Inflammatory macrophage treated with lipopolysaccharide for 4 hours (primary cell): ENCODE data around the gene AGAP2.
"Not testable (repeated sequence)": the region's sequence is repeated elsewhere in the genome, so short reads cannot be mapped to it uniquely, and the experiment has no call there.

ENCODE experiments used
- DNase-seq: peaks from one replicate; pipeline ENCODE4 v3.0.0-alpha.2; 2020

AGAP2 gene

DNA sequence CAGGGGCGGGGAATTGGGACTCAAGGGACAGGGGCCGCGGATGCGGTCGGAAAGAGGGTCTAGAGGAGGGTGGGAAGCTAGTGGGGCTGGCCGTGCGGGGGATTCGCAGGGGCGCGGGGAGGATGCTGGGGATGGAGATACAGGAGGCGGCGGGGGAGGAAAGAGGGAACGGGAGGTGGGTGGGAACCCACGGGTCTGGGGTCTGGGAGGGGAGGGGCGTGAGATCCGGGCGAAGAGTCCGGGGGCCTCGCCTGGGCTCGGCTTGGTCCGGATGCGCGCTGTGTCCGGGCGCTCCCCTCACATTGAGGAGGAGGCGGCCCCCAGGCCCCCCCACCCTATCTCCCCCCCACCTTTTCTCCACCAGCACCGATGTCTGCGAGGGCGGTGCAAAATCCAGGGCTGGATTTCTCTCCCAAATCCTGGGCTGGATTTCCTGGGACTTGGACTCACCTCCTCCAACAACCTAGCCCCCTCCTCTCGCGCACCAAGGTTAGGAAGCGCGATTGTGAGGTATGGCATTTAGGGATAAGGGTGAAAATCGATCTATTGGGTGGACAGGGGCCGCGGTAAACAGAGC lies at the start of gene AGAP2:
AGAP2 (minus strand) TSS at position 82 of the 577 bp plus-strand sequence. CDS start 496 bp downstream, outside the sequence.
- DNase-seq = no peak

DNA sequence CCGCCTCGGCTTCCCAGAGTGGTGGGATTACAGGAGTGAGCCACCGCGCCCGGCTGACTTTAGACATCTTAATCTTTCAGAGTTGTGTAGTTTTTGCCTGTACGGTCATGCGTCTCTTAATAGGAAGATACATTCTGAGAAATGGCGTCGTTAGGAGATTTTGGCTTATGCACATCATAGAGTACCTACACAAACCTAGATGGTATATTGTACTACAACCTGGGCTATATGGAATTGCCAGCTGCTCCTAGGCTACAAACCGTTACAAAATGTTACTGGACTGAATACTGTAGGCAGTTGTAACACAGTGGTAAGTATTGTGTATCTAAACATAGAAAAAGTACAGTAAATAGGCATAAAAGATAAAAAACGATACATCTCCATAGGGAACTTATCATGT lies 45.3 kb upstream of the AGAP2 start:
- DNase-seq = no peak

DNA sequence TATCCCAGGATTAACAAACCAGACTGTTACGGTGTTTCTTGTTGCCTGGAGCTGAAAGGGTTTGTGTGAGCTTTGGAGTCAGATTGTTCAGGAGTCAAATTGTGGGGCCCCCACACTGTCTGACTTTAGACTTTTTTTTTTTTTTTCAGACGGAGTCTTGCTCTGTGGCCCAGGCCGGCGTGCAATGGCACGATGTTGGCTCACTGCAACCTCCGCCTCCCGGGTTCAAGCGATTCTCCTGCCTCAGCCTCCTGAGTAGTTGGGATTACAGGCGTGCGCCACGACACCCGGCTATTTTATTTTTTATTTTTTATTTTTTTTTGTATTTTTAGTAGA lies 44.9 kb upstream of the AGAP2 start:
- no peak for DNase-seq

DNA sequence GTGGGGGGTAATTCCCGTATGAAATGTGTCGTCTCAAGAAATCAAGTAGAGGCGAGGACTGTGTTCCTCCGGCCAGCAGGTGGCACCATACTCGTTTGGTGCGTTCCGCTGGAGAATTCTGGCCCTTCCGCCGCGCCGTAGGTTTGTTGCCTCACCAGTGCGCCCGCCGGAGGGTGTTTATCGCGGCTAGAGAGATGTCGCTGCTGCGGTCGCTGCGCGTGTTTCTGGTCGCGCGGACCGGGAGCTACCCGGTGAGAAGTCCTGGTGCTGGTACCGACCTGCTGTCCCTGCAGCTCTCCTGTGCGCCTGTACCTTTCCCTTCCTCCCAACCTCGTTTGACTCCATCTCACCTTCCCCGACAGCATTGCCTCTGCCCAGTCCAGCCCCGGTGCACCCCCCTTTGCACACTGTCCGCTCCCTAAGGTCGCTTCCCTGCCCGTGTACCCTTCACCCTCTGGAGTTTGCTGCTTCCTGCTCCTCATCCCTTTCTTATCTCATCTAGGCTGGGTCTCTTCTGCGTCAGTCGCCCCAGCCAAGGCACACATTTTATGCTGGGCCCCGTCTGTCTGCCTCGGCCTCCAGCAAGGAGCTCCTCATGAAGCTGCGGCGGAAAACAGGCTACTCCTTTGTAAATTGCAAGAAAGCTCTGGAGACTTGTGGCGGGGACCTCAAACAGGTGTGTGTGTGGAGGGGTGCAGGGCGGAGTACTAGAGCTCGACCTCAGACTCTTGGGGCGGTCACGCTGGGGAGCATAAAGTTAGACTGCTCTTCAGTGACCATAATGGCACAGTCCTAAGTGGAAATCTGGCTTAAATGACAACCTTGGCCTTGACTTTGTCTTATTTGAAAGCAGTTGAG lies 44.3 kb upstream of the AGAP2 start, which contains the start of gene TSFM:
TSFM (plus strand) TSS at position 180 of the 858 bp plus-strand sequence; CDS start at position 195, 15 bp downstream.
- peak; percentile 94 for DNase-seq

DNA sequence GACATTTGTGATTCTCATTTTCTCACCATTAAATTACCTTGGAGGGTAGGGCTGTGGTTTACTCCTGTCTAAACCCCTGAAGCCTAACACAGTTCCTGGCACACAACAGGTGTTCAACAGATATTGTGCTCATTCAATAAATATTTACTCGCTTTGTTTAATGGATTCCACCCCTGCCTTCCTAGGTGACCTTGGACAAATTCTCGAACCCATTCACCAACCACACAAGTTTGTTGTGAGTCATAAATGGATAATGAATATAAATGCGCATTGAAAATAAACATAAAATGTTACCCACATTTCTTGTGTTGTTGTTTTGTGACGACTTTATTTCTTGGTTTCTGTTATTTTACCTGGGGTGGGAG lies 43.7 kb upstream of the AGAP2 start:
- DNase-seq = no peak

DNA sequence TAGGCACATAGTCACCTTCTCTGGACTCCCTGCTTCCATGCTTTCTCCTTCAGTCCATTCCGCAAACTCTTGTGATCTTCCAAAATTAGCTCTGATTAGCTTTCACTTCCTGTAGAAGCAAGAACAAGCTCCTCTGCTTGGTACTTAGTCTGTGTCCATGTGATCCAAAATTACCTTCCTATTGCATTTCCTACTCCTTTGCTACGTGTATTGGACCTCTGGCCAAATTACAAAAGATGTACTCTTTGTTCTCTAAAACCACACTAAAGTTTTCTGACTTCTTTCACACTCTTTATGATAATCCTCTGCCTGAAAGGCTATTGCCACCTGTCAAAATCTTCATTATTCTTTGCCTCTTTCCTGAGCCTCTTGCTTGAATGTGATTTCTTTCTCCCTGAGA lies 43.3 kb upstream of the AGAP2 start:
- peak; percentile 38 for DNase-seq

DNA sequence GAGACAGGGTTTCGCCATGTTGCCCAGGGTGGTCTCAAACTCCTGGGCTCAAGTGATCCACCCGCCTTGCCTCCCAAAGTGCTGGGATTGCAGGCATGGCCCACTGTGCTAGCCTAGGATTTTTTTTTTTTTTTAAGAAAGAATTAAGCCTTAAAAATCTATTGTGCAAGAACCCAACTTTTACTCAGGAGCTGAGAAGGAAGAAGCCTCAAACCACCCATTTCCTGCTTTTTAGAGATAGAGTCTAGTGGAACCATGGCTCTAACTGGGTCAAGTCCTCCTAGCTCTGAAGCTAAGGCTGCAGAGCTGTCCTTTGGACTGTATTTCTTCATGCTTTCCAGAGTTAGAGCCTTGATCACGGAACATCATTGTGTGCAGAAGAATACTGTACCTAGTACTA lies 42.7 kb upstream of the AGAP2 start:
- DNase-seq = peak; percentile 60

DNA sequence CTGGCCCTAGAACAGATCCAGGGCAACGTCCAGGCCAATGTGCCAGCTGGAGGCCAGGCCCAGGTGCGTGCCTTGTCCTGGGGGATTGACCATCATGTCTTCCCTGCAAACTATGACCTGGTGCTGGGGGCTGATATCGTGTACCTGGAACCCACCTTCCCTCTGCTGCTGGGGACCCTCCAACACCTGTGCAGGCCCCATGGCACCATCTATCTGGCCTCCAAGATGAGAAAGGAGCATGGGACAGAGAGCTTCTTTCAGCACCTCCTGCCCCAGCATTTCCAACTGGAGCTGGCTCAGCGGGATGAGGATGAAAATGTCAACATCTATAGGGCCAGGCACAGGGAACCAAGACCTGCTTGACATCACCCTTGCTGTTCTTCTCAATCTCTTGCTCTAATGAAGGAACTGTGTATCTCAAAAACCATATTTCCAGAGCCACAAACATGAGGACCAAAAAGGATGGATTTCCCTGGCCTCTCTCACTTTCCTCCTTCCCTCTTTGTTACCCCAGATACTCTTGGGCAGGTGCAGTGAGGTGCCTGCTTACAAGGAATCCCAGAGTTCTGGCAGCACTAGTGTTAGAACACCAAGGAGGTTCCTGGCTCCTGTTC lies 41.8 kb upstream of the AGAP2 start:
- DNase-seq = no peak

DNA sequence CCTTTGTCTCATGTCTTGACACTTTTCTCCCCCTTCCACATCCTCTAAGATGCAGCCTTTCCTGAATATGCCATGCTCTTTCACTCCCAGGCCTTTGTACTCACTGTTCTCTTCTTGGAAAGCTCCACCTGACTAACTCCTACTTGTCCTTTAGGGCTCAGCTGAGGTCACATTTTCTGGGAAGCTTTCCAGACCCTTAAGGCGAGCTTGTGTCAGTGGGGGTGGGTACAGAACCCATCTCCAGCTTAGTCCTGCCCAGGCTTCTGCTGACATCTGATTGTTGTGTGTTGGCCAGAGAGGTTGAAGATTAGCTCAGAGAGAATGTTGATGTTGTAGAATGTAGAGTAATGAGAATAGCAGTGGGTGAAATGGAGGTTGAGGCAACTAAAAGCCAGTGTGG lies 41.2 kb upstream of the AGAP2 start:
- DNase-seq = no peak

DNA sequence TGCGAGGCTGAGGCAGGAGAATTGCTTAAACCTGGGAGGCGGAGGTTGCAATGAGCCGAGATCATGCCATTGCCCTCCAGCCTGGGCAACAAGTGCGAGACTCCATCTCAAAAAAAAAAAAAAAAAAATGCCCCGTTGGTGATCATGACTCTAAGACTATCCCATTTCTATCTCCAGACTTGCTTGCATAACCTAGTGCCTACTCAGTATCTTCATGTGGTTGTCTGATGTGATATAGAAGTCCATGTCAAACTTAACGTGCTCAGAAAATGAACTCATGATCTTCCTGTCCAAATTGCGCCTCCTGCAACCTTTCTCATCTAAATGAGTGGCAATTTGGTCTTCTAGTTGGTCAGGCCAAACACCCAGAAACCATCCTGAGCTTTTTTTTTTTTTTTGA lies 39.4 kb upstream of the AGAP2 start:
- DNase-seq = peak; percentile 59

DNA sequence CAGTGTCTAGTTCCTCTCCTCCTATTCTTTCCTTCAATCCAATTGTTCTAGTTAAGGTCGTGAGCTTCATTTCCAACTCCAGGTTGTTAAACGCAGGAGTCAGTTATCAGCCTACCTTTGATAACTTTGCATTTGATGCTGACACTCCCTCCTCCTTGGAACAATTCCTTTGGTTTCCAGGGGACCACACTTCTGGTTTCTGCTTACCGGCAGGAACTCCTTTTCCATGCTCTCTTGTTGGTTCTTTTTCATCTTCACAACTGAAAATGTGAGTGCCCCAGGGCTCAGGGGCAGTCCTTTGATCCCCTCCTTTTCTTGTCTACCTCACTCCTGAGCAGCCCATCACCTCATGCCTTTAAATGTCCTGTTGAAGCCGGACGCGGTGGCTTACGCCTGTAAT lies 38.8 kb upstream of the AGAP2 start:
- no peak for DNase-seq

DNA sequence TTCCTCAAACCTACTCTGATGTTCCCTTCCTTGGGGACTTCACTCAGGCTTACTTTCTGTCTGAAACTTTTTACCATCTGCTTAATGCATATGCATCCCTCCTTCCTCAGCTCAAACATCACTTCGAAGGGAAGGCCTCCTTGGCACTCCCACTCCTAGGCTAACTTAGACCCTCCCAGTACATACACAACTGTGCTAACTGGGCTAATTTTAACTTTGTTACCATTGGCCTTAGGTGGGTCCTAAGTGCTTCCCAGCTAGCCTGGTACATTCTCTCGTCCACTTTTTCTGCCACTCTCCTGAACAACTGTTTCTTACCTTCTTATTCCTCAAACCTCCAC lies 37.7 kb upstream of the AGAP2 start:
- no peak for DNase-seq

DNA sequence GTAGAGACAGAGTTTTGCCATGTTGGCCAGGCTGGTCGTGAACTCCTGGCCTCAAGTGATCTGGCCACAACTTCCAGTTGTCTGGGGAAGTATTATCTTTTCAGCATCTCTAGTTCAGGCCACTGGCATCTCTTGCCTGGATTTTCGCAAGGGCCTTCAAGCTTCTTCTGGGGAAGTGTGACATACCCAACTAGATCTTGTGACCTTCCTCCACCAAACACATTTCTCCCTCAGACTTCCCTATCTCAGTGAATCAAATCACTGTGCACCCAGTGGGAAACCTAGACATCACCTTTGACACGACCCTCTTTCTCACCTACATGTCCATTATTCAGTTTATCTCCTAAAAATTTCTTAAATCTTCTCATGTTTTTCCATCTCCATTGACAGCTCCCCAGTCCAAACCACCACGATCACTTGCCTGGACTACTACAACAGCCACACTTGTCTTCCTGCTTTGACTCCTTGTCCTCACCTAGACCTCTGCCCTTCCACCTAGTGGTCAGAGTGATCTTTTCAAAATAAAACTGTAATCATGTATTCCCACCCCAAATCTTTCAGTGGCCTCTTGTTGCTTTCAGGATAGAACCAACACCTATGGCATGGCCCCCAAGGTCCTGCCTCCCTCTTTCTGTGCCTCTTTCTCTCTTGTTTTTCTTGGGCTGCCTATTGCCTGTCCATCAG lies 37.2 kb upstream of the AGAP2 start:
- peak; percentile 86 for DNase-seq

DNA sequence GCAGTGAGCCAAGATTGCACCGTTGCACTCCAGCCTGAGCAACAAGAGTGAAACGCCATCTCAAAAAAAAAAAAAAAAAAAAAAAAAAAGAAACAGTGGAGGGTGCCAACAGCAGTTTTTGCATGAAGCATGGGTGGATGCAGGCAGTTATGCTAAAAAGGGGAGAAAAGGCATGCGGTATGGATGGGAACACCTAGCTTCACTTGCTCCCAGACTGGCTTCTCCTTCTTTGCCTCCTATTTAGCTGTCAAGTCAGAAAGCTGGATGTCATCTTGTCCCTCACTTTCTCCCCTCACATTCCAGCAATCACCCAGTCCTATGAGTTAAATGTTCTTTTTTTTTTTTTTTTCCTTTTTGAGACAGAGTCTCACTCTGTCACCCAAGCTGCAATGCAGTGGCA lies 36.5 kb upstream of the AGAP2 start:
- DNase-seq = no peak

DNA sequence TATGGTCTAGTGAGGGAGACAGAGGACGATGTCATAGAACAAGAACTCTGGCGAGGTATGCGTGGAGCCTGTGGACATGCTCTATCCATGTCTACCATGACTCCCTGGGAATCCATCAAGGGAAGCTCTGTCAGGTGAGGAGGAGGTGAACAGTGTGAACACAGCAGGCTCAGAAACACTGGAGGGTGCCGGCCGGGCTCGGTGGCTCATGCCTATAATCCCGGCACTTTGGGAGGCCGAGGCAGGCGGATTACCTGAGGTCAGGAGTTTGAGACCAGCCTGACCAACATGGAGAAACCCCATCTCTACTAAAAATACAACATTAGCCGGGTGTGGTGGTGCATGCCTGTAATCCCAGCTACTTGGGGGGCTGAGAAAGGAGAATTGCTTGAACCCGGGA lies 36.1 kb upstream of the AGAP2 start:
- DNase-seq = not testable (repeated sequence)

DNA sequence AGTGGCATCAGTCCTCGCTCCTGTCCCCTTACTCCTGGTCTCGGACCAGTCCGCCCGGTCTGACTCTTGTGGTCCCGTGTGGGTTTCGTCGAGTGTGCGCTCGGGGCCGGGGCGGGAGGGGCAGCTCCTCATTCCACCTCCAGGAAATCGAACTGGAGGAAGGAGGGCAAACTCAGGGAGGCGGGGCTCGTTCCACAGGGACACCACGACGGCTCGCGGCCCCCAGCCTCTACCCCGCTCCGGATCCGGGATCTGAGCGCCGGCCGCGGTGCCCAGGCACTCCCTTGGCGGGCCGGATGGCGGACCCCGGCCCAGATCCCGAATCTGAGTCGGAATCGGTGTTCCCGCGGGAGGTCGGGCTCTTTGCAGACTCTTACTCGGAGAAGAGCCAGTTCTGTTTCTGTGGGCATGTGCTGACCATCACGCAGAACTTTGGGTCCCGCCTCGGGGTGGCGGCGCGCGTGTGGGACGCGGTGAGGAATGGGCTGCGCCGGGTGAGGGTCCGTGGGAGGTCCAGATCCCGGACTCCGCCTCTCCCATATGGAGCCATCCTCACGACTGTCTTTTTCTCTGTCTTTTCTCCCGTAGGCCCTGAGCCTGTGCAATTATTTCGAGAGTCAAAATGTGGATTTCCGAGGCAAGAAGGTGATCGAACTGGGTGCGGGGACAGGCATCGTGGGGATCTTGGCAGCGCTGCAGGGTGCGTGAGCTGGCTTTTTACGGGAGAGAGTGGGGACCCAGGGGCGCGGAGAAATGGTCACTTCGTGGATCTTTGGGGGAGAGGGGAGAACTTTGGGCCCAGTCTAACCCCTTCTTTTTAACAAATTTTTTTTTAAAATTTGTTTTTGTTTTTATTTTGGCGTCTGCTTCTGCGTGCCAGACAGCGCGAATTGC lies 34.1 kb upstream of the AGAP2 start, which contains the start of gene EEF1AKMT3:
EEF1AKMT3 (plus strand) TSS at position 186 of the 894 bp plus-strand sequence; CDS start at position 297, 111 bp downstream.
- DNase-seq = peak; percentile 71

DNA sequence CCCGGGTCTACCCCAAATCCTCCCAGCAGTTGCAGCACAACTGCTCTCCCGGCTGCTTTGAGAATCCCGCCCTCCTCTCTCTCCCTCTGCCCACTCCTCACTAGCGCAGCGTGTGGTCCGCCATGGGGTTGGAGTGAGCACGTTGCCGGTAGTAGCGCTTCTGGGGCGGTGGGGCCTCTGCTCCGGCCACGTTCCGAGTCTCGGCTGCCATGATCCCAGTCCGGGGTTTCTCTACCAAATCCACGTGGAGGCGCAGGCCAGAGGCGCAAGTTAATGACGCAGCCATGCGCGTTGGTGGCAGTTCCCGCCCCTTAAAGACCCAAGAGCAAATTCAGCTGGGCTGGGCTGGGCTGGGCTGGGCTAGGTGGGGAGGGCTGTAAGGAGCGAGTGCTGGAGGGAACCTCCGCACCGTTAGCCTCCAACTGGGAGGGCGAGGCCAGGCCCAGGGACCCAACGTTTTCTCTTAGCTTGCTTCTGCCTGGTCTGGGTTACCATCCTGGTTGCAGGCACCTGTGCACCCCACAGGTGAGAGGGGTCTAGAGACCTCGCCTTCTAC lies 33.4 kb upstream of the AGAP2 start, which contains the start of gene METTL1:
METTL1 (minus strand) TSS at position 233 of the 556 bp plus-strand sequence; CDS start at position 211, 22 bp downstream.
- DNase-seq = peak; percentile 97

DNA sequence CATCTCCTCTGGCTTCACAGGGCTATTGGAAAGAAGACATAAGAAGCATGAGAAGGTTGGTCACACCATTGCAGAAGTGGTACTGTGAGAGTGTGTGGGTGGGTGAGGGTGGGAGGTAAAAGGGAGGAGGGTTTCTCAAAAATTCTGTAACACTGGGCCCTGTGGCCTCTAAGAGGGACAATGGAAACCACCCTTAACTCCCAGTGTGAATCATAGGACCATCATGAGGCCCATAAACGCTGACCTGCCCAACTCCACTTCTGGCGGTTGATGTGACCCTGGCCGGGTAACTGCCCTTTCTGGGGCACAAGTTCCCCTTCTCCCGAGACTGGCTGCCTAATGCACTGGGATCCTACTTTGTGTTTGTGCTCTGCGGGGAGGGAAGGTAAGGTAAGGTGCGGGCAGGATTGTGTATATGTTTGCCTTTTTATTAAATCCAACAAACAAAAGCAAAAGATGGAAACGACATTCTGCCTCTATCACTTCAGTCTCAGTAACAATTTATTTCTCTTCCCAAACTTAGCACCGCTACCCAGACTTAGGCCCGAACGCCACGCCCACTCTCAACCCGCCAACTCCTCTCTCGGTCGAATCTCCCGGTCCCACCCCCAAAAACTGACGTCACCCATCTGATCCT lies 32.8 kb upstream of the AGAP2 start:
- DNase-seq = peak; percentile 98

DNA sequence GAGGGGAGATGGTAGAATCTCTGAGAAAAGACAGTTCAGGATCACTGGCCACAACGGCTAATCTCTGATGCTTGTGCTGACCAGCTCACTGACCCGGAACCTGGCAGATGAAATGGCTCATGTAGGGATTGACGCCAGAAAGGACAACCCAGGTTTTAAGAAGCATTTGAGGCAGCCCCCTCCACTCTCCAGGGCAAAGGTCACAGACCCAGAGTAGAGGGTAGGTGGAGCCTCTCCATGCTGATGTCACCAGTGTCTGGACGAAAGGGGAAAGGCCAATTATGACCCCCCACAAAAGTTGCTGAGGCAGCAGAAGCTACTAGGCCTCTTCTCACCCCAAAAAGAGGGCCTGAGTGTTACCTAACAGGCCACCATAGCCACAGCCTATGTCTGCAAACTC lies 32.2 kb upstream of the AGAP2 start:
- peak; percentile 57 for DNase-seq

DNA sequence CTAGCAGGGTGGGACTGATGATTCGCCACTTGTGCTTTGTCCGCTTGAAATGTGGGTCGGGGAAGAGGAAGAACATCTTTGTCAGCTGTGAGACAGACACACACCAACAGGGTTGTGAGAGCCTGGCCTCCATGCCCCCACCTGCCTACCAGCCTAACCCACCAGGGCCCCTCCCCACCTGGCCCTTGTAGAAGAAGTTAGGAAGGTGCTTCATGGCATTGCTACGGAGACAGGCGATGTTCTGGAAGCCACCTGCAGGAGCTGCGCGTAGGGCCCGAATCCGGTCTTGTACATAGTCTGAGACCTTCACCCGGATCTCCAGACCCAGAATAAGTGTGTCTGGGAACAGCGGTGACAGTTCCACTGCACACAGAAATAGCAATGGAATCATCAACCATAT lies 31.1 kb upstream of the AGAP2 start:
- no peak for DNase-seq

DNA sequence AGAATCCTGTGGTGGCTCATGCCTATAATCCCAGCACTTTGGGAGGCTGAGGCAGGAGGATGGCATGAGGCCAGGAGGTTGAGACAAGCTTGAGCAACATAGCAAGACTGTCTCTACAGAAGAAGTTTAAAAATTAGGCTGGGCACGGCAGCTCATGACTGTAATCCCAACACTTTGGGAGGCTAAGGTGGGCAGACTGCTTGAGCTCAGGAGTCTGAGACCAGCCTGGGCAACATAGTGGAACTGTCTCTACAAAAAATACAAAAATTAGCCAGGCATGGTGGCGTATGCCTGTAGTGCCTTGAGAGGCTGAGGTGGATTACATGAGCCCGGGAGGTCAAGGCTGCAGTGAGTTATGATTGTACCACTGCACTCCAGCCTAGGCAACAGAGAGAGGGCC lies 29.3 kb upstream of the AGAP2 start:
- DNase-seq = no peak

DNA sequence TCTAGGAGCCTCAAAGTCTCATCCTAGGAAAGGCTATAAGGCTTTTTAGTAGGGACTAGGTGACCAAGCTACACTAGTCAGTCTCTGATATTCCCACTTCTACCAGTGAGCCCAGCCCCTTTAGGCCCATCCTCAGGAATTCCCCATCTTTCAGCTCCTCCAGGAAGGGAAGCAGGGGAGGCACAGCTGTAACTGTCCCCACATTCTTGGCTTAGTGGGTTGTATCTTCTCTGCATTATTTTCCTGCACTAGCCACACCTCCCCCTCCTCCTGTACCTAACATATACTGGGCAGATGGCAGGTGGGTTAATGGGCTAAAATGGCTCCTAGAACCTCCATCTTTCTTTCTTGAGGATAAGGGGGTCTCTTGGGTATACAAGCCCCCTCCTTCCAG lies 28.8 kb upstream of the AGAP2 start:
- DNase-seq = no peak
